Fibroblast of gingiva (primary cell): ENCODE data around the gene RXRA.
A peak's percentile ranks its signal among the peaks of the same experiment; 100 is the strongest.

ENCODE experiments used
- DNase-seq: peaks from one replicate; pipeline ENCODE4 v3.0.0-alpha.2; 2011; ENCODE audit warnings: low read depth

Gene RXRA

GRCh38 chr9:134383148-134383547 lies 56.9 kb downstream of the RXRA start:
- DNase-seq = no peak

- DNase-seq = no peak
These were observed 58.7 kb downstream of the RXRA start for GRCh38 chr9:134384811-134385479.

- no peak for DNase-seq
These were observed 59.7 kb downstream of the RXRA start for GRCh38 chr9:134385915-134386314.

- peak; percentile 63 for DNase-seq
These were observed 60.9 kb downstream of the RXRA start for GRCh38 chr9:134386951-134387831.

- no peak for DNase-seq
These were observed 62.1 kb downstream of the RXRA start for GRCh38 chr9:134388289-134388808.

- no peak for DNase-seq
These were observed 62.7 kb downstream of the RXRA start for GRCh38 chr9:134388976-134389375.

GRCh38 chr9:134389642-134390041 lies 63.4 kb downstream of the RXRA start:
- DNase-seq = no peak

GRCh38 chr9:134390537-134390936 lies 64.3 kb downstream of the RXRA start:
- no peak for DNase-seq

GRCh38 chr9:134390947-134391318 lies 64.7 kb downstream of the RXRA start:
- DNase-seq = no peak

GRCh38 chr9:134391319-134392231 lies 65.3 kb downstream of the RXRA start:
- DNase-seq = no peak

- DNase-seq = no peak
These were observed 66.6 kb downstream of the RXRA start for GRCh38 chr9:134392900-134393299.

GRCh38 chr9:134393582-134394280 lies 67.5 kb downstream of the RXRA start:
- no peak for DNase-seq

- DNase-seq = no peak
These were observed 68.8 kb downstream of the RXRA start for GRCh38 chr9:134395002-134395517.

GRCh38 chr9:134395737-134396257 lies 69.5 kb downstream of the RXRA start:
- no peak for DNase-seq

GRCh38 chr9:134396258-134396742 lies 70.0 kb downstream of the RXRA start:
- DNase-seq = no peak

- DNase-seq = no peak
These were observed 70.6 kb downstream of the RXRA start for GRCh38 chr9:134396825-134397224.

- DNase-seq = no peak
These were observed 72.5 kb downstream of the RXRA start for GRCh38 chr9:134398756-134399155.

- peak; percentile 30 for DNase-seq
These were observed 73.3 kb downstream of the RXRA start for GRCh38 chr9:134399435-134400056.

GRCh38 chr9:134400283-134400682 lies 74.0 kb downstream of the RXRA start:
- DNase-seq = no peak

GRCh38 chr9:134401391-134401790 lies 75.1 kb downstream of the RXRA start:
- no peak for DNase-seq
